ENCODE results near the gene TXNDC8. TPM values are rescaled to one million over a fixed set of nuclear protein-coding genes. Genes with fewer than 3 reads are reported as not detected.
"Not testable (repeated sequence)": the region's sequence is repeated elsewhere in the genome, so short reads cannot be mapped to it uniquely, and the experiment has no call there.

Gene TXNDC8
- total RNA-seq (ENCODE audit: low replicate concordance): not detected in 2 replicates
- long read RNA-seq: 0 reads

- no peaks in the 10 kb centered on the region for H3K36me3 Mint-ChIP-seq
- H3K9me3 Mint-ChIP-seq: no peaks in the 10 kb centered on the region
- no peak for TF ChIP-seq CTCF (conservative IDR thresholded peaks at IDR 0.05)
- H3K4me3 Mint-ChIP-seq: no peak within 1 kb of the TSS
- no peaks in the 10 kb centered on the region for H3K27me3 Mint-ChIP-seq
- DNase-seq (ENCODE audit: extremely low spot score, unreplicated experiment): no peak
- H3K4me1 Mint-ChIP-seq (ENCODE audit: unreplicated experiment): no peaks in the 10 kb centered on the region
- no peak within 1 kb of the TSS for H3K27ac Mint-ChIP-seq
Measured at GRCh38 chr9:110337727-110338126, at the start of gene TXNDC8. Gene TXNDC8 (minus strand): TSS chr9:110337863.

GRCh38 chr9:110383491-110383890 lies 45.8 kb upstream of the TXNDC8 start:
- Mint-ChIP-seq H3K4me3 (no peak overlapping the region), H3K27ac (no peak overlapping the region), H3K36me3 (peaks cover 5% of the 10 kb centered on the region), H3K4me1 (ENCODE audit: unreplicated experiment) (no peaks in the 10 kb centered on the region), H3K27me3 (no peaks in the 10 kb centered on the region), H3K9me3 (peaks cover 6% of the 10 kb centered on the region)
- DNase-seq (ENCODE audit: extremely low spot score, unreplicated experiment): no peak
- TF ChIP-seq CTCF (conservative IDR thresholded peaks at IDR 0.05): no peak

- TF ChIP-seq CTCF (conservative IDR thresholded peaks at IDR 0.05): no peak
- peaks cover 5% of the 10 kb centered on the region for H3K36me3 Mint-ChIP-seq
- H3K9me3 Mint-ChIP-seq: peaks cover 6% of the 10 kb centered on the region
- no peak overlapping the region for H3K27ac Mint-ChIP-seq
- peaks cover 6% of the 10 kb centered on the region for H3K27me3 Mint-ChIP-seq
- DNase-seq (ENCODE audit: extremely low spot score, unreplicated experiment): no peak
- no peak overlapping the region for H3K4me3 Mint-ChIP-seq
- H3K4me1 Mint-ChIP-seq (ENCODE audit: unreplicated experiment): no peaks in the 10 kb centered on the region
Measured at GRCh38 chr9:110382731-110383130, 45.1 kb upstream of the TXNDC8 start.

- H3K4me1 Mint-ChIP-seq (ENCODE audit: unreplicated experiment): no peaks in the 10 kb centered on the region
- H3K27me3 Mint-ChIP-seq: peaks cover 2% of the 10 kb centered on the region
- no peak overlapping the region for H3K27ac Mint-ChIP-seq
- DNase-seq (ENCODE audit: extremely low spot score, unreplicated experiment): no peak
- H3K4me3 Mint-ChIP-seq: no peak overlapping the region
- no peaks in the 10 kb centered on the region for H3K36me3 Mint-ChIP-seq
- TF ChIP-seq CTCF (conservative IDR thresholded peaks at IDR 0.05): no peak
- no peaks in the 10 kb centered on the region for H3K9me3 Mint-ChIP-seq
Measured at GRCh38 chr9:110371411-110372007, 33.8 kb upstream of the TXNDC8 start.

GRCh38 chr9:110370315-110370714 lies 32.7 kb upstream of the TXNDC8 start:
- H3K27ac Mint-ChIP-seq: no peak overlapping the region
- no peaks in the 10 kb centered on the region for H3K9me3 Mint-ChIP-seq
- no peak for TF ChIP-seq CTCF (conservative IDR thresholded peaks at IDR 0.05)
- H3K4me1 Mint-ChIP-seq (ENCODE audit: unreplicated experiment): no peaks in the 10 kb centered on the region
- no peak overlapping the region for H3K4me3 Mint-ChIP-seq
- DNase-seq (ENCODE audit: extremely low spot score, unreplicated experiment): no peak
- H3K36me3 Mint-ChIP-seq: no peaks in the 10 kb centered on the region
- peaks cover 5% of the 10 kb centered on the region for H3K27me3 Mint-ChIP-seq

- Mint-ChIP-seq H3K4me1 (ENCODE audit: unreplicated experiment) (no peaks in the 10 kb centered on the region), H3K36me3 (no peaks in the 10 kb centered on the region), H3K4me3 (no peak overlapping the region), H3K9me3 (no peaks in the 10 kb centered on the region), H3K27me3 (peaks cover 9% of the 10 kb centered on the region), H3K27ac (no peak overlapping the region)
- DNase-seq (ENCODE audit: extremely low spot score, unreplicated experiment): no peak
- TF ChIP-seq CTCF (conservative IDR thresholded peaks at IDR 0.05): no peak
Measured at GRCh38 chr9:110364451-110364850, 26.8 kb upstream of the TXNDC8 start.

- H3K4me1 Mint-ChIP-seq (ENCODE audit: unreplicated experiment); H3K4me3 Mint-ChIP-seq; H3K27ac Mint-ChIP-seq; H3K9me3 Mint-ChIP-seq; H3K27me3 Mint-ChIP-seq; H3K36me3 Mint-ChIP-seq; DNase-seq (ENCODE audit: extremely low spot score, unreplicated experiment): not testable (repeated sequence)
Measured at GRCh38 chr9:110358992-110359391, 21.3 kb upstream of the TXNDC8 start.
